SU-DHL-6 (cell line): ENCODE measurements around the gene RGS7.

ENCODE experiments used
- H2AFZ ChIP-seq: fragments of 200-600 bp; sonication (generic); 2 replicates; pipeline ENCODE4 v1.6.1; 2014; ENCODE audit warnings: low read depth, mild to moderate bottlenecking, moderate library complexity, mixed read lengths, antibody characterized with exemption, low read length; ENCODE audit not compliant: severe bottlenecking
- H3F3A ChIP-seq: fragments of 200-600 bp; shearing (Covaris generic); 2 replicates; pipeline ENCODE4 v1.6.0; 2016; ENCODE audit warnings: antibody characterized with exemption, mild to moderate bottlenecking; ENCODE audit not compliant: insufficient read depth
- H3K27ac ChIP-seq: fragments of 200-600 bp; sonication (generic); 2 replicates; pipeline ENCODE4 v1.5.1; 2016; ENCODE audit warnings: low read depth, mild to moderate bottlenecking, low read length, moderate library complexity, mixed read lengths
- H3K27me3 ChIP-seq: fragments of 200-600 bp; sonication (generic), shearing (Covaris generic); 2 replicates; pipeline ENCODE4 v1.6.0; 2014; ENCODE audit warnings: mild to moderate bottlenecking, low read length
- H3K36me3 ChIP-seq: fragments of 200-600 bp; sonication (generic); 2 replicates; pipeline ENCODE4 v1.6.1; 2014; ENCODE audit warnings: mild to moderate bottlenecking, low read length, mixed read lengths
- H3K4me2 ChIP-seq: fragments of 300-600, 200-600 bp; shearing (Covaris generic), sonication (generic); 2 replicates; pipeline ENCODE4 v1.6.0; 2014; ENCODE audit warnings: low read length, low read depth, mild to moderate bottlenecking; ENCODE audit not compliant: poor library complexity, severe bottlenecking
- H3K4me3 ChIP-seq: fragments of 200-600 bp; sonication (generic); 2 replicates; pipeline ENCODE4 v1.5.1; 2014; ENCODE audit warnings: antibody characterized with exemption, low read length, mild to moderate bottlenecking, mixed read lengths; ENCODE audit not compliant: insufficient read depth, poor library complexity, severe bottlenecking
- H3K79me2 ChIP-seq: fragments of 200-600 bp; sonication (generic); 2 replicates; pipeline ENCODE4 v1.6.1; 2014; ENCODE audit warnings: mild to moderate bottlenecking, low read length, moderate library complexity; ENCODE audit not compliant: insufficient read depth
- H3K9ac ChIP-seq: fragments of 200-600 bp; sonication (generic); 2 replicates; pipeline ENCODE4 v1.7.0; 2014; ENCODE audit warnings: mild to moderate bottlenecking, low read length
- H3K9me2 ChIP-seq: fragments of 200-600 bp; sonication (generic); replicated peaks from 2 replicates; pipeline ENCODE4 v1.6.1; 2014; ENCODE audit warnings: low read length; ENCODE audit not compliant: insufficient read depth
- H3K9me3 ChIP-seq: fragments of 200-600 bp; sonication (generic); 2 replicates; pipeline ENCODE4 v1.6.1; 2014; ENCODE audit warnings: low read length, mixed read lengths; ENCODE audit not compliant: insufficient read depth
- H4K20me1 ChIP-seq: fragments of 200-600 bp; sonication (generic); 2 replicates; pipeline ENCODE4 v1.6.1; 2014; ENCODE audit warnings: low read depth, mild to moderate bottlenecking, antibody characterized with exemption, low read length, moderate library complexity, mixed read lengths
- EZH2phosphoT487 ChIP-seq: fragments of 200-600 bp; sonication (generic), shearing (Covaris generic); conservative IDR thresholded peaks from 2 replicates; pipeline ENCODE4 v1.6.1; 2018; ENCODE audit warnings: mild to moderate bottlenecking, antibody characterized with exemption, low read length, moderate library complexity, mixed read lengths
- TF ChIP-seq, protein P1 (sequence below): fragments of 200-600 bp; sonication (generic); IDR thresholded peaks from one replicate; pipeline ENCODE4 v1.5.1; 2017; ENCODE audit warnings: antibody characterized with exemption, mild to moderate bottlenecking, low read length, moderate library complexity; ENCODE audit not compliant: insufficient read depth, poor library complexity, severe bottlenecking

RGS7 gene

DNA sequence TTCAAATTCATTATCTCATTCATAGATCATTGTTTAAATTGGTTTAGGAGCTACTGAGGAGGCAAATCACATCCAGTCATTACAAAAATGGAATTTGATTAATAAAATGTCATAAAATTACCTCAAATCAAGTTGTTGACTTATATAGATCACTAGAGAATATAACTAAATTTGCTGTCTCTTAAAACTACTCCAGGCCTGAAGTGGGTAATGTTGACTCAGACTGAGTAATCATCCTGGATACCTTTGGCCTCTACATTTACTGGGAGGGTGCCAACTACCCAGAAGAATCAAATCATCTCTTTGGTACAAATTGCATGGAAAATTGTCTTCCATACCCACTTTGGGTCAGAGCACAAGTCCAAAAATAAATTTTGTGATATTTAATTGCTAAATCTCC, 553.9 kb downstream of the RGS7 start:
- H3K27me3 ChIP-seq, result no peaks in the 10 kb centered on the region
- no peaks in the 10 kb centered on the region for H3K9me2 ChIP-seq
- H3K4me2 ChIP-seq, result no peak overlapping the region
- H2AFZ ChIP-seq, result no peak overlapping the region
- no peaks in the 10 kb centered on the region for H3K36me3 ChIP-seq
- H4K20me1 ChIP-seq, result no peaks in the 10 kb centered on the region
- H3K79me2 ChIP-seq, result no peaks in the 10 kb centered on the region
- H3K9ac ChIP-seq, result no peak overlapping the region
- TF ChIP-seq, protein P1, sequence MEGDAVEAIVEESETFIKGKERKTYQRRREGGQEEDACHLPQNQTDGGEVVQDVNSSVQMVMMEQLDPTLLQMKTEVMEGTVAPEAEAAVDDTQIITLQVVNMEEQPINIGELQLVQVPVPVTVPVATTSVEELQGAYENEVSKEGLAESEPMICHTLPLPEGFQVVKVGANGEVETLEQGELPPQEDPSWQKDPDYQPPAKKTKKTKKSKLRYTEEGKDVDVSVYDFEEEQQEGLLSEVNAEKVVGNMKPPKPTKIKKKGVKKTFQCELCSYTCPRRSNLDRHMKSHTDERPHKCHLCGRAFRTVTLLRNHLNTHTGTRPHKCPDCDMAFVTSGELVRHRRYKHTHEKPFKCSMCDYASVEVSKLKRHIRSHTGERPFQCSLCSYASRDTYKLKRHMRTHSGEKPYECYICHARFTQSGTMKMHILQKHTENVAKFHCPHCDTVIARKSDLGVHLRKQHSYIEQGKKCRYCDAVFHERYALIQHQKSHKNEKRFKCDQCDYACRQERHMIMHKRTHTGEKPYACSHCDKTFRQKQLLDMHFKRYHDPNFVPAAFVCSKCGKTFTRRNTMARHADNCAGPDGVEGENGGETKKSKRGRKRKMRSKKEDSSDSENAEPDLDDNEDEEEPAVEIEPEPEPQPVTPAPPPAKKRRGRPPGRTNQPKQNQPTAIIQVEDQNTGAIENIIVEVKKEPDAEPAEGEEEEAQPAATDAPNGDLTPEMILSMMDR, result no peak
- no peak overlapping the region for H3K27ac ChIP-seq
- H3K9me3 ChIP-seq, result no peaks in the 10 kb centered on the region
- no peaks in the 10 kb centered on the region for H3F3A ChIP-seq
- no peak overlapping the region for H3K4me3 ChIP-seq

DNA sequence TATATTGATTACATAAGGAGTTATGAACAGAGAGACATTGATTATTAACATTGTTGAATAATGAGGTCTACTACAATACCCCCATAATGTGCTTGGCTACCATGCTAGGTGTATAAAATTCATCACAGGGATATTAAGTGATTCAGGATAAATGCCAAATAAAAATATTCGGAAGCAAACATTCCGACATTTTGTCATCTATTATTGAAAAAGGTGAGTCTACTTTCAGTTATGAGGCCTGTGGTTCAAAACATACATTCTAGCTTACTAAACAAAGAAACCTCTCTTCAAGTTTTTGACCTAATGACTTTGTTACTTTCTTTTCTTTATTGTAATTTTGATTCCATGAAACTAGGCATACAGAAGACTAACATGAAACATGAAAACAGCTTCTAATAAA, 554.7 kb downstream of the RGS7 start:
- Histone ChIP-seq H3K4me3 (no peak overlapping the region), H4K20me1 (no peaks in the 10 kb centered on the region), H3K79me2 (no peaks in the 10 kb centered on the region), H3K9ac (no peak overlapping the region), H3K36me3 (no peaks in the 10 kb centered on the region), H3K9me3 (no peaks in the 10 kb centered on the region), H3K4me2 (no peak overlapping the region), H3K27me3 (no peaks in the 10 kb centered on the region), H3F3A (no peaks in the 10 kb centered on the region), H3K27ac (no peak overlapping the region), H2AFZ (no peak overlapping the region), H3K9me2 (no peaks in the 10 kb centered on the region)
- TF ChIP-seq EZH2phosphoT487, result no peak
- TF ChIP-seq, protein P1, result no peak

DNA sequence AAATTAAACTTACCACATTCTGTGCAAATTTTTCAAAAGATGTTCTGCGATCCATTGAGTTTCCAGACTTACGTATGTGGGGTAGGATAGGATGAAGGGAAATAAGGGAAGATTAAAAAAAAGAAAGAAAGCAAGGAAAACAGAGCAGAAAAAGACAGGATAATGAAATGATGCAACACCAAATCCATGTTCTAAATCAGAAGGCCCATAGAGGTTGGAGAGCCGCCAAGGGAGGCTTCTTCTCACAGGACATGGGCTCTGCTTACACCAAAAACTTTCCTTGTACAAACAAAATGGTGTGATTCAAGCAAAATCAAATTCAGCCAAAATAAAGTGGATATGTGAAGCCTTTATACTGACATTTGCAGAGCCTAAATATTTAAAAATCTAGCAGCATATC, 555.6 kb downstream of the RGS7 start:
- Histone ChIP-seq H3K9me3 (no peaks in the 10 kb centered on the region), H2AFZ (no peak overlapping the region), H4K20me1 (no peaks in the 10 kb centered on the region), H3K79me2 (no peaks in the 10 kb centered on the region), H3K4me2 (no peak overlapping the region), H3K36me3 (no peaks in the 10 kb centered on the region), H3K27ac (no peak overlapping the region), H3K27me3 (no peaks in the 10 kb centered on the region), H3K9me2 (no peaks in the 10 kb centered on the region), H3K4me3 (no peak overlapping the region), H3K9ac (no peak overlapping the region), H3F3A (no peaks in the 10 kb centered on the region)
- no peak for TF ChIP-seq EZH2phosphoT487
- TF ChIP-seq, protein P1, result no peak

DNA sequence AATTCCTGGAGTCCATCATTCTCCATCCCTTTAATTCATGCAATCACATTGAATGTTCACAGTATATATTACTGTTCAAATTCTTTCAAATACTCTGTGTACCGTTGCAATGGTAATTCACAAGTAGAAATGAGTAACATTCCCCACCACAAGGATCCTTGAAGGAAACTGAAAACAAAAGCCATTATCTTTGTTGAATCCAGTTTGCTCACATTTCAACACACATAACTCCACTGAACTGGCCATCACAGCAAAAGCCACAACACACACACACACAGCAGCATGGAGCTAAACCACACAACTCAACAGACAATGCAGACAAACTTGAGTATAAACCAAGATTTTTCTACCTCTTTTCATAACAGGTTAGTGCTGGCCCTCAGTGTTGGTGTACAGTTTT, 556.7 kb downstream of the RGS7 start:
- Histone ChIP-seq H3K4me3 (no peak overlapping the region), H3K27ac (no peak overlapping the region), H3K4me2 (no peak overlapping the region), H3K9ac (no peak overlapping the region), H2AFZ (no peak overlapping the region), H3K9me3 (no peaks in the 10 kb centered on the region), H3F3A (no peaks in the 10 kb centered on the region), H3K79me2 (no peaks in the 10 kb centered on the region), H3K9me2 (no peaks in the 10 kb centered on the region), H4K20me1 (no peaks in the 10 kb centered on the region), H3K27me3 (no peaks in the 10 kb centered on the region), H3K36me3 (no peaks in the 10 kb centered on the region)
- TF ChIP-seq, protein P1, result no peak
- TF ChIP-seq EZH2phosphoT487, result no peak
